ENCODE measurements around the gene DNAJC5. TPM values are rescaled to one million over a fixed set of nuclear protein-coding genes. Genes with fewer than 3 reads are reported as not detected.

Gene DNAJC5
- total and polyA plus RNA-seq, 2 experiments from 2014 or later: 7.1 to 33.5 TPM

DNA sequence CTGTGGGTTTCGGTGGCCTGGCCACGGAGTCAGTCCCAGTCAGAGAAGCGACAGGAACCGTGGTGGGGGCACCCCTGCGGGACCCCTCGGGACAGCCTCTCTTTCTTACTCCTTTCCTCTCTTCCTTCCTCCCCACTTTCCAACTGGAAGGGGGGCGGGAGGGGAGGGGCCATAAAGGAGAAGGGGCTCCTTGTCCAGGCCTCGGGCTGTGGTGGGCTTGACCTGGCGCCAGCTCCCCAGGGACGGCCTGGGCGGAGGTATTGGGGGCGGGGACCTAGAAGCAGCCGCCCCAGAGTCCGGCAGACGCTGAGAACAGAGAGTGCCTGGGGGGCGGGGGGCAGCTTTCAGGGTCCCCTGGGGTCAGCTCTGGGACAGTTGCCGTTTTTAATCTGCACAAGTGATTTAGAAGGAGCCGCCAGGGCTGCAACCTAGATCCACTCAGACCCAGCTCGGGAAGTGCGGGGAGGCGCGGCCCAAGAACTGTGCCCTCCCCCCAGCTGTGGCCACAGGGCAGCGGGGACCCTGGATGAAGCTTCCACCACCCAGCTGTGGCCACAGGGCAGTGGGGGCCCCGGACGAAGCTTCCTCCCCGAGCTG, 40.1 kb upstream of the DNAJC5 start:
- Mint-ChIP-seq H3K27me3 (ENCODE audit: insufficient read depth, low read depth, poor library complexity) (peaks cover 27% of the 10 kb centered on the region), H3K9me3 (no peaks in the 10 kb centered on the region), H3K4me3 (no peak overlapping the region), H3K36me3 (ENCODE audit: low read depth) (no peaks in the 10 kb centered on the region; the same call in 2 of the 3 replicates), H3K27ac (no peak overlapping the region), H3K4me1 (peaks cover 43% of the 10 kb centered on the region)
- TF ChIP-seq, protein P1, sequence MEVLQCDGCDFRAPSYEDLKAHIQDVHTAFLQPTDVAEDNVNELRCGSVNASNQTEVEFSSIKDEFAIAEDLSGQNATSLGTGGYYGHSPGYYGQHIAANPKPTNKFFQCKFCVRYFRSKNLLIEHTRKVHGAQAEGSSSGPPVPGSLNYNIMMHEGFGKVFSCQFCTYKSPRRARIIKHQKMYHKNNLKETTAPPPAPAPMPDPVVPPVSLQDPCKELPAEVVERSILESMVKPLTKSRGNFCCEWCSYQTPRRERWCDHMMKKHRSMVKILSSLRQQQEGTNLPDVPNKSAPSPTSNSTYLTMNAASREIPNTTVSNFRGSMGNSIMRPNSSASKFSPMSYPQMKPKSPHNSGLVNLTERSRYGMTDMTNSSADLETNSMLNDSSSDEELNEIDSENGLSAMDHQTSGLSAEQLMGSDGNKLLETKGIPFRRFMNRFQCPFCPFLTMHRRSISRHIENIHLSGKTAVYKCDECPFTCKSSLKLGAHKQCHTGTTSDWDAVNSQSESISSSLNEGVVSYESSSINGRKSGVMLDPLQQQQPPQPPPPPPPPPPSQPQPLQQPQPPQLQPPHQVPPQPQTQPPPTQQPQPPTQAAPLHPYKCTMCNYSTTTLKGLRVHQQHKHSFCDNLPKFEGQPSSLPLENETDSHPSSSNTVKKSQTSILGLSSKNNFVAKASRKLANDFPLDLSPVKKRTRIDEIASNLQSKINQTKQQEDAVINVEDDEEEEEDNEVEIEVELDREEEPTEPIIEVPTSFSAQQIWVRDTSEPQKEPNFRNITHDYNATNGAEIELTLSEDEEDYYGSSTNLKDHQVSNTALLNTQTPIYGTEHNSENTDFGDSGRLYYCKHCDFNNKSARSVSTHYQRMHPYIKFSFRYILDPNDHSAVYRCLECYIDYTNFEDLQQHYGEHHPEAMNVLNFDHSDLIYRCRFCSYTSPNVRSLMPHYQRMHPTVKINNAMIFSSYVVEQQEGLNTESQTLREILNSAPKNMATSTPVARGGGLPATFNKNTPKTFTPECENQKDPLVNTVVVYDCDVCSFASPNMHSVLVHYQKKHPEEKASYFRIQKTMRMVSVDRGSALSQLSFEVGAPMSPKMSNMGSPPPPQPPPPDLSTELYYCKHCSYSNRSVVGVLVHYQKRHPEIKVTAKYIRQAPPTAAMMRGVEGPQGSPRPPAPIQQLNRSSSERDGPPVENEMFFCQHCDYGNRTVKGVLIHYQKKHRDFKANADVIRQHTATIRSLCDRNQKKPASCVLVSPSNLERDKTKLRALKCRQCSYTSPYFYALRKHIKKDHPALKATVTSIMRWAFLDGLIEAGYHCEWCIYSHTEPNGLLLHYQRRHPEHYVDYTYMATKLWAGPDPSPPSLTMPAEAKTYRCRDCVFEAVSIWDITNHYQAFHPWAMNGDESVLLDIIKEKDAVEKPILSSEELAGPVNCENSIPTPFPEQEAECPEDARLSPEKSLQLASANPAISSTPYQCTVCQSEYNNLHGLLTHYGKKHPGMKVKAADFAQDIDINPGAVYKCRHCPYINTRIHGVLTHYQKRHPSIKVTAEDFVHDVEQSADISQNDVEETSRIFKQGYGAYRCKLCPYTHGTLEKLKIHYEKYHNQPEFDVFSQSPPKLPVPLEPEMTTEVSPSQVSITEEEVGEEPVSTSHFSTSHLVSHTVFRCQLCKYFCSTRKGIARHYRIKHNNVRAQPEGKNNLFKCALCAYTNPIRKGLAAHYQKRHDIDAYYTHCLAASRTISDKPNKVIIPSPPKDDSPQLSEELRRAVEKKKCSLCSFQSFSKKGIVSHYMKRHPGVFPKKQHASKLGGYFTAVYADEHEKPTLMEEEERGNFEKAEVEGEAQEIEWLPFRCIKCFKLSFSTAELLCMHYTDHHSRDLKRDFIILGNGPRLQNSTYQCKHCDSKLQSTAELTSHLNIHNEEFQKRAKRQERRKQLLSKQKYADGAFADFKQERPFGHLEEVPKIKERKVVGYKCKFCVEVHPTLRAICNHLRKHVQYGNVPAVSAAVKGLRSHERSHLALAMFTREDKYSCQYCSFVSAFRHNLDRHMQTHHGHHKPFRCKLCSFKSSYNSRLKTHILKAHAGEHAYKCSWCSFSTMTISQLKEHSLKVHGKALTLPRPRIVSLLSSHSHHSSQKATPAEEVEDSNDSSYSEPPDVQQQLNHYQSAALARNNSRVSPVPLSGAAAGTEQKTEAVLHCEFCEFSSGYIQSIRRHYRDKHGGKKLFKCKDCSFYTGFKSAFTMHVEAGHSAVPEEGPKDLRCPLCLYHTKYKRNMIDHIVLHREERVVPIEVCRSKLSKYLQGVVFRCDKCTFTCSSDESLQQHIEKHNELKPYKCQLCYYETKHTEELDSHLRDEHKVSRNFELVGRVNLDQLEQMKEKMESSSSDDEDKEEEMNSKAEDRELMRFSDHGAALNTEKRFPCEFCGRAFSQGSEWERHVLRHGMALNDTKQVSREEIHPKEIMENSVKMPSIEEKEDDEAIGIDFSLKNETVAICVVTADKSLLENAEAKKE (CRISPR knock-in tag; IDR thresholded peaks at IDR 0.05): no peak
- Histone ChIP-seq H3K4me3 (peak overlapping the region; percentile 54), H3F3A (replicated peaks; ENCODE audit: low read depth) (peaks cover 9% of the 10 kb centered on the region; the same call in 1 of the 2 replicates), H4K20me1 (replicated peaks; ENCODE audit: insufficient read depth) (no peaks in the 10 kb centered on the region), H2AFZ (0 out of 2 replicates have a peak overlapping the region, but pooled peaks have one; percentile 52), H3K9me2 (ENCODE audit: insufficient read depth) (no peaks in the 10 kb centered on the region), H3K4me2 (peak overlapping the region; percentile 87), H3K36me3 (ENCODE audit: insufficient read depth) (no peaks in the 10 kb centered on the region), H3K27ac (ENCODE audit: low read depth) (no peak overlapping the region), H3K79me2 (replicated peaks; ENCODE audit: insufficient read depth) (no peaks in the 10 kb centered on the region), H3K27me3 (ENCODE audit: insufficient read depth) (no peaks in the 10 kb centered on the region), H3K4me1 (ENCODE audit: insufficient read depth) (peaks cover 41% of the 10 kb centered on the region)
- no peak for DNase-seq (ENCODE audit: low spot score)
- ATAC-seq: peak; percentile 7

DNA sequence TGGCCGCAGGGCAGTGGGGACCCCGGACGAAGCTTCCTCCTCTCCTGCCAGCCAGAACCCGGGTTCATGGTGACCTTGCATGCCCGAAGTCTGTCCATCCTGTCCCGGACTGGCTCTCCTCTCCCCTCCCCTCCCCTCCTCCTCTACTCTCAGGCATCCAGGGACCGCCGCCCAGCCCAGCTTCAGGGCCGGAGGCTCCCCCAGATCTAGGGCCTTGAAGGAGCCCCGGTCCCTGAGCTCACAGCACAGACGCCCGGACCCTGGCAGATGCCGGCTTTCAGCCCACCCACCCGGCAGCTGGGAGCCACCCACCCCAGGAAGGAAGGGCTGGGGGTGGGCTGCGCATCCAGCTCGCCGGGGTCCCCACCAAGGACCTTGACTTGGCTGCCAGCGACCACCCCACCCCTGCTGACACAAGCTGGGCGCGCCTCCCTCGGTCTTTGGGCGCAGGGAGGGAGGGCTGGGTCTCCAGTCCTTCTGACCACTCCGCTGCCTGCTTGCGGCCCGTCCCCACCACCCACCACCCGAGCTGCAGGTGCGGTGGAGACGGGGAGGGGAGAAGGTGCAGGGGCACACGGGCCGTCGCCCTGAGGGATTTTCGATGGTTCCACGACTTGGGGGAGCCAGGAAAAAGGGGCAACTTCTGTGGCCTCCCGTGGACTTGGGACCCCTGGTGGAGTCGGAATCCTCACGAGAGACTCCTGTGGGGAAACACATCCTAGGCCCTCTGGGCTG, 39.4 kb upstream of the DNAJC5 start:
- ATAC-seq: peak; percentile 16
- no peak overlapping the region for H3K27ac ChIP-seq (ENCODE audit: low read depth)

More for the DNA sequence above, 39.4 kb upstream of the DNAJC5 start:
- H3K27ac Mint-ChIP-seq: no peak overlapping the region
- Histone ChIP-seq H3K27me3 (ENCODE audit: insufficient read depth) (no peaks in the 10 kb centered on the region), H3F3A (replicated peaks; ENCODE audit: low read depth) (peaks cover 10% of the 10 kb centered on the region), H4K20me1 (replicated peaks; ENCODE audit: insufficient read depth) (no peaks in the 10 kb centered on the region), H3K79me2 (replicated peaks; ENCODE audit: insufficient read depth) (no peaks in the 10 kb centered on the region), H3K36me3 (ENCODE audit: insufficient read depth) (no peaks in the 10 kb centered on the region), H3K4me3 (peak overlapping the region; percentile 54), H2AFZ (no peak overlapping the region; the same call in 1 of the 2 replicates), H3K4me1 (ENCODE audit: insufficient read depth) (peaks cover 46% of the 10 kb centered on the region), H3K4me2 (peak overlapping the region; percentile 87), H3K9me2 (ENCODE audit: insufficient read depth) (no peaks in the 10 kb centered on the region)
- H3K9me3 Mint-ChIP-seq: no peaks in the 10 kb centered on the region
- peak; percentile 59 for DNase-seq (ENCODE audit: low spot score)
- TF ChIP-seq EZH2phosphoT487 (IDR thresholded peaks at IDR 0.05; ENCODE audit: unreplicated experiment) (no peak), POLR2AphosphoS5 (IDR thresholded peaks at IDR 0.05; ENCODE audit: low read depth) (peak; percentile 12; the same call in 1 of the 2 replicates)
- H3K36me3 Mint-ChIP-seq (ENCODE audit: low read depth): peaks cover under 1% of the 10 kb centered on the region; the same call in 1 of the 3 replicates
- no peak overlapping the region for H3K4me3 Mint-ChIP-seq
- H3K27me3 Mint-ChIP-seq (ENCODE audit: insufficient read depth, low read depth, poor library complexity): peaks cover 32% of the 10 kb centered on the region
- peaks cover 48% of the 10 kb centered on the region for H3K4me1 Mint-ChIP-seq
